ENCODE data around the gene DUSP16.

GRCh38 chr12:12465522-12465921 lies 97.1 kb downstream of the DUSP16 start:
- TF ChIP-seq POLR2AphosphoS5 (IDR thresholded peaks at IDR 0.05) (no peak), EP300 (IDR thresholded peaks at IDR 0.05; ENCODE audit: low read depth) (no peak), CTCF (IDR thresholded peaks at IDR 0.05) (no peak)

All from transverse colon (tissue), 4 donors.